Breast epithelium (tissue), 4 donors: ENCODE measurements around the gene CFAP65. TPM values are rescaled to one million over a fixed set of nuclear protein-coding genes. Genes with fewer than 3 reads are reported as not detected.

Experiments used
- DNase-seq, 2 donors: peaks; one replicate each; pipeline ENCODE4 v3.0.0-alpha.2; 2019; ENCODE audit warnings: low spot score in 2 of 2
- H3K27ac ChIP-seq, 2 donors: fragments of 200-600 bp; sonication (generic) in 1 of 2; one replicate each; pipeline ENCODE4 v1.5.1; 2016 to 2019; ENCODE audit warnings: mild to moderate bottlenecking in 1 of 2
- H3K27me3 ChIP-seq, 2 donors: fragments of 200-600 bp; sonication (generic) in 1 of 2; one replicate each; pipeline versions ENCODE4 v1.5.1 to v1.6.0; 2017 to 2019; ENCODE audit warnings: control low read depth in 1 of 2, mild to moderate bottlenecking in 1 of 2
- H3K36me3 ChIP-seq: fragments of 200-600 bp; one replicate; pipeline ENCODE4 v1.5.1; 2019
- H3K4me1 ChIP-seq, 2 donors: fragments of 200-600 bp; sonication (generic); one replicate each; pipeline ENCODE4 v1.5.1; 2016 to 2019; ENCODE audit warnings: control low read depth in 1 of 2
- H3K4me3 ChIP-seq, 3 donors: fragments of 200-600 bp; sonication (generic); 1 replicate in 2 of 3; 2 replicates in 1 of 3; pipeline ENCODE4 v1.5.1; 2016 to 2019; ENCODE audit warnings: mild to moderate bottlenecking in 3 of 3, moderate library complexity in 2 of 3
- H3K9me3 ChIP-seq, 2 donors: fragments of 200-600 bp; sonication (generic) in 1 of 2; one replicate each; pipeline ENCODE4 v1.5.1; 2016 to 2019; ENCODE audit warnings: control low read depth in 1 of 2
- CTCF ChIP-seq, 3 donors: fragments of 450-650 bp; IDR thresholded peaks; one replicate each; pipeline ENCODE4 v1.5.1; 2016 to 2017; ENCODE audit warnings: antibody characterized with exemption in 3 of 3, mild to moderate bottlenecking in 3 of 3, moderate library complexity in 3 of 3
- POLR2A ChIP-seq: fragments of 450-650 bp; IDR thresholded peaks from one replicate; pipeline ENCODE4 v1.6.1; 2016; ENCODE audit warnings: antibody characterized with exemption, mild to moderate bottlenecking, moderate library complexity
- POLR2AphosphoS5 ChIP-seq, 3 donors: sonication (generic); formaldehyde crosslinking; IDR thresholded peaks; one replicate each; pipeline ENCODE4 v1.6.1; 2017; ENCODE audit warnings: antibody characterized with exemption in 3 of 3
- intact Hi-C: fragments of 100-400 bp; cut with DNase I; formaldehyde crosslinking; loops from one replicate; pipeline ENCODE4 v1.15.1; 2023; ENCODE audit warnings: low total_unique reads
- total RNA-seq, 3 donors: library from RNA; depleted of rRNA; stranded (reverse); fragments of >200 nt; gene quantifications; one replicate each; pipeline ENCODE4 v1.1.0, GENCODE V29; 2016

The CFAP65 gene
- total RNA-seq, 3 donors from 2014 or later, result 0.33 TPM; not detected in 2

DNA sequence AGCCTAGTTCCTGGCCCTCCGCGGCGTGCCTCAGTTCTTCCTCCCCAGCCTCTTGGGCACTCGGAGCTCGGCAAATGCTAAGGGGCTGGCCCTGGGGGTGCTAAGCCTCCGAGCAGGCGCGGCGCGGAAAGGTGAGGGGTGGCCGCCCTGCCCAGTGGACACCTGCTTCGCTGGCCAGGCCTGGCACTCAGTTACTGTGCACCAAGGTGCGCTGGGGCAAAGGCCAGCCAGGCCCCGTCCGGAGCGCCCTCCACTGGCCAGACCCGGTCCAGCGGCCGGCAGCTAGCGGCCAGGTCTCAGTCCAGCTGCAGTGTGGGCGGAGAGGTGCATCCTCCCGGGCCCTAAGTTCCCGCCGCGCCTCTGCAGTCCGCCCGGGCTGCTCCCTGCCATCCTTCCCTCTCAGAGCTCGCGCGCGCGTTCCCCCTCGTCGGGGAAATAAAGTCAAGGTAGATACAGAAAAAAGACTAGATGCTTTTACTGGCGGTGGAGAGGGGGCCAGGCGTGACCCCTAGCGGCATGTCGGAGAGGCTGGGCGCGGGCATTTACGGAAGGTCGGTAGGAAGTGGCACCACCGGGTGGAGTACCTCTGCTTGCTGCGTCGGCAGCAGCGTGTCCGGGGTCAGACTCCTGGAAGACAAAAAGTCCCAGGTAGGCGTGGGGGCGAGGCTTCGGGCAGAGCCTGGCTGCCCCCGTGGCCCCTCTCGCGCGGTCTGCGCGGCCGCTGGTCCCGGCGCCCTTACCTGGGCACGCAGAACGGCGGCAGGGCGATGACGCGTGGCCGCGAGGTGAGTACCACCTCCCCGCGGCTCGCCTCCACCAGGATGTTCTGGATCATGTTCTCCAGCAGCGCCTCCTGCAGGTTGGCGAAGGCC is 38.7 kb downstream of the CFAP65 start:
- H3K27me3 ChIP-seq, result peaks cover 0 to 32% of the 10 kb centered on the region in 2 donors
- H3K36me3 ChIP-seq, result no peaks in the 10 kb centered on the region
- TF ChIP-seq CTCF (IDR thresholded peaks at IDR 0.05), result peak in 2 of 3 donors; percentile 32 to 45
- no peak for TF ChIP-seq POLR2A
- TF ChIP-seq POLR2AphosphoS5 (IDR thresholded peaks at IDR 0.05), result no peak
- DNase-seq, result peak; percentile 50 to 73
- H3K27ac ChIP-seq, result peak overlapping the region; percentile 6 to 74
- H3K4me1 ChIP-seq, result peaks cover 6 to 10% of the 10 kb centered on the region in 2 donors
- peak overlapping the region in 2 of 3 donors; percentile 49 to 61 for H3K4me3 ChIP-seq
- intact Hi-C loops, result no loop called here
- H3K9me3 ChIP-seq, result no peaks in the 10 kb centered on the region

- peak; percentile 85 to 88 for DNase-seq
- Histone ChIP-seq H3K36me3 (no peaks in the 10 kb centered on the region), H3K27me3 (peaks cover 0 to 32% of the 10 kb centered on the region in 2 donors), H3K4me3 (peak overlapping the region in 2 of 3 donors; percentile 49 to 61), H3K9me3 (no peaks in the 10 kb centered on the region), H3K27ac (peak overlapping the region; percentile 74 to 77), H3K4me1 (peaks cover 6 to 10% of the 10 kb centered on the region in 2 donors)
- intact Hi-C loops, result no loop called here
- TF ChIP-seq POLR2A (peak; percentile 25), CTCF (IDR thresholded peaks at IDR 0.05) (no peak), POLR2AphosphoS5 (IDR thresholded peaks at IDR 0.05) (no peak)
Observed at GRCh38 chr2:219001577-219002394, 39.5 kb downstream of the CFAP65 start.

GRCh38 chr2:219001100-219001576 is 40.2 kb downstream of the CFAP65 start:
- DNase-seq, result no peak
- H3K36me3 ChIP-seq, result no peaks in the 10 kb centered on the region
- intact Hi-C loops, result no loop called here
- no peaks in the 10 kb centered on the region for H3K9me3 ChIP-seq
- peaks cover 10 to 12% of the 10 kb centered on the region in 2 donors for H3K4me1 ChIP-seq
- TF ChIP-seq CTCF (IDR thresholded peaks at IDR 0.05) (no peak), POLR2AphosphoS5 (IDR thresholded peaks at IDR 0.05) (no peak), POLR2A (no peak)
- peak overlapping the region; percentile 74 to 77 for H3K27ac ChIP-seq
- H3K4me3 ChIP-seq, result peak overlapping the region in 2 of 3 donors; percentile 49 to 61
- H3K27me3 ChIP-seq, result peaks cover 0 to 32% of the 10 kb centered on the region in 2 donors

DNA sequence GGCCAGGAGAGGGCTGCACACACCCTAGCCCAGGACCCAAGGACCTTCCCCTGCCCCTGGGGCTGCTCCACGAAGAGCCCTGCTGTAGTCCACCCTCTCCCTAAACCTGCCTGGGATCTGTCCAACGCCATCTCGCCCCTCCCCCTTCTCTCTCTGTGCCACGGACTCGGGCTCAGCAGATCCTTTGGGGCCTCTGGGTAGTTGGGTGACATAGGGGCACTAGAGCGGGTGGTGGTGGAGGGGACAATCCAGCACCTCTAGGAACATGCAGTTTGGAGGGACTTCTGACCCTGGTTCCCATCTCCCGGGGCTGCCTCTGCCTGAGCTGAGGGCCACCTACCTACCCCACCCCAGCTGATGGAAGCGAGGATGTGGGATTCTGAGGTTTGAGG is 40.8 kb downstream of the CFAP65 start:
- no peak for TF ChIP-seq CTCF (IDR thresholded peaks at IDR 0.05)
- DNase-seq, result no peak
- H3K27ac ChIP-seq, result peak overlapping the region in 1 of 2 donors; percentile 77
- peaks cover 0 to 31% of the 10 kb centered on the region in 2 donors for H3K27me3 ChIP-seq
- peaks cover 10 to 12% of the 10 kb centered on the region in 2 donors for H3K4me1 ChIP-seq
- intact Hi-C loops, result no loop called here
- no peak overlapping the region for H3K4me3 ChIP-seq
- H3K36me3 ChIP-seq, result no peaks in the 10 kb centered on the region
- H3K9me3 ChIP-seq, result no peaks in the 10 kb centered on the region
